Dermis blood vessel endothelial cell (primary cell): Measurements from ENCODE around the gene SRRM1. TPM values are rescaled to one million over a fixed set of nuclear protein-coding genes. Genes with fewer than 3 reads are reported as not detected.
"Not testable (repeated sequence)": the region's sequence is repeated elsewhere in the genome, so short reads cannot be mapped to it uniquely, and the experiment has no call there.

Source experiments
- DNase-seq: peaks from one replicate; pipeline ENCODE4 v3.0.0; 2010
- total RNA-seq: library from RNA; depleted of rRNA; stranded (reverse); fragments of >200 nt; gene quantifications from 2 replicates; pipeline ENCODE4 v1.2.3, GENCODE V29; 2014

Gene SRRM1
- total RNA-seq, 1 donor from 2014 or later = 31.1 TPM

DNA sequence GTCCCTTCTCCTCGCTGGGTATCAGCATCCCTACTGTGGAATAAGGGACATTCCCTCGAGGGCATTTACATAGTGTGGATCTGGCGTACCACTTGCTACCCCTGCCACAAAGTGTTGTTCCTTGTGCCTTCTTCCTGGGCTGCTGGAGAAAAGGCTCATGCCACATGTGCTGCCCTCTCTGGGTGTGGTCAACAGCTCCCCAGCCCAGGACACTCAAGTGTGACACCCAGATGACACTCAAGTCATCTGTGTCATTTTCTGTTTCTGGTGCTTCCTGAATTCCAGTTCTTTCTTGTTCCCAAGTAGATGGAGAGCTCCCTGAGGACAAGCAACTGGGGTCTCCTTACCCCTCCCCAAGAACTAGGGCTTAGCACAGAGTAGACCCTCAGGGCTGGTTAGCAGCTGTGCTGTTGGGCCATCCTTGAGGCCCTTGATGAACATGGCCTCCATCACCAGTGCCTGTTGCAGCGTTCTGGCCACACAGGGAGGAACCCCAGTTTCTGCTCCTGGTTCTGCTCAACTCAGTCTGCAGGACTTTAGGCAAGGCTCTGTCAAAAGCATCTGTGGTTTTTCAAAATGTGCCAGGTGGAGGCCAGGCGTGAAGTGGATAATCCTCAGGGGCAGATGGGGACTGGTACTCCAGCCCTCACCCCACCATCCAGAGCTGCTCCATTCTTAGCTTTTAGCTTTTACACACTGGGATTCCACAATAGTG lies 53.1 kb downstream of the SRRM1 start:
- DNase-seq = no peak

DNA sequence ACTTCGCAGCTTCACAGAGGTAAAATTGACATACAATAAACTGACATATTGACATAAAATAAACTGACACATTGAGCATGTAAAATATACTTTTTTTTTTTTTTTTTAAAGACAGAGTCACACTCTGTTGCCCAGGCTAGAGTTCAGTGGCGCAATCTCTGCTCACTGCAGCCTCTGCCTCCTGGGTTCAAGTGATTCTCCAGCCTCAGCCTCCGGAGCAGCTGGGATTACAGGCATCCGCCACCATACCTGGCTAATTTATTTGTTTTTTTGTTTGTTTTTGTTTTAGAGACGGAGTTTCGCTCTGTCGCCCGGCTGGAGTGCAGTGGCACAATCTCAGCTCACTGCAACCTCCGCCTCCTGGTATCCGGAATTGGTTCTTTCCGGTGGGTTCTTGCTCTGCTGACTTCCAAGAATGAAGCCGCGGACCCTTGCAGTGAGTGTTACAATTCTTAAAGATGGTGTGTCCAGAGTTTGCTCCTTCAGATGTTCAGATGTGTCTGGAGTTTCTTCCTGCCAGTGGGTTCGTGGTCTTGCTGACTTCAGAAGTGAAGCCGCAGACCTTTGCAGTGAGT lies 53.7 kb downstream of the SRRM1 start:
- no peak for DNase-seq

DNA sequence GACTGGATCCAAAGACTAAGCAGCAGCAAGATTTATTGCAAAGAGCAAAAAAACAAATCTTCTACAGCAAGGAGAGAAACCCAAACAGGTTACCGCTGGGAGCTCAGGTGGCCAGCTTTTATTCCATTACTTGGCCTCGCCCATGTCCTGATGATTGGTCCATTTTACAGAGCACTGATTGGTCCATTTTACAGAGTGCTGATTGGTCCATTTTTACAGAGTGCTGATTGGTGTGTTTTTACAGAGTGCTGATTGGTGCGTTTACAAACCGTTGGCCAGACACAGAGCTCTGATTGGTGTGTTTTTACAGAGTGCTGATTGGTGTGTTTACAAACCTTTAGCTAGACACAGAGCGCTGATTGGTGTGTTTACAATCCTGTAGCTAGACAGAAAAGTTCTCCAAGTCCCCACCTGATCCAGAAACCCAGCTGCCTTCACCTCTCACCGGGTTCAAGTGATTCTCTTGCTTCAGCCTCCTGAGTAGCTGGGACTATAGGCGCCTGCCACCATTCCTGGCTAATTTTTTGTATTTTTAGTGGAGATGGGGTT lies 54.4 kb downstream of the SRRM1 start:
- not testable (repeated sequence) for DNase-seq

DNA sequence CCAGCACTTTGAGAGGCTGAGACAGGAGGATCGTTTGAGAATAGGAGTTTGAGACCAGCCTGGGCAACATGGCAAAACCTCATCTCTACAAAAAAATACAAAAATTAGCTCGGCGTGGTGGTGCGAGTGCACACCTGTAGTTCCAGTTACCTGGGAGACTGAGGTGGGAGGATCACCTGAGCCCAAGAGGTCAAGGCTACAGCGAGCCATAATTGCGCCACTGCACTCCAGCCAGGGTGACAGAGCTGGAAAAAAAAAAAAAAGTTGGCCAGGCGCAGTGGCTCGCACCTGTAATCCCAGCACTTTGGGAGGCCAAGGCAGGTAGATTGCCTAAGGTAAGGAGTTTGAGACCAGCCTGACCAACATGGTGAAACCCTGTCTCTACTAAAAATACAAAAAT lies 55.2 kb downstream of the SRRM1 start:
- not testable (repeated sequence) for DNase-seq

DNA sequence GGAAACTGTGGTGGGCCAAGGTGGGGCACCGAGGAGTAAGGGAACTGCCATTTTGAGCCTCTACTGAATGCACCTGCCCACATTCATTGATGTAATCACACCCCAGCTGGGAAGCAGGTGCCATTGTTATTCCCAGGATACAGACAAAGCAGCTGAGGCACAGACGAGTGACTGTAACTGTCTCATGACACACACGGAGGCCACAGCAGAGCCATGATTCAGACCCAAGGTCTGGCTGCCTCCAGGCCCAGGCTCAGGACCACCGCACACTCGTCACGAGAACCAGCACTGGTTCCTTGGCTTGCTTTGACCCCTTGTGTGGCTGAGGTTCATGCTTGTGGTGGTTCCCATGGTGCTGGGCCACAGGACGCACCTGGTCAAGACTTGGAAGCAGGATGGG lies 56.5 kb downstream of the SRRM1 start:
- peak; percentile 70 for DNase-seq

DNA sequence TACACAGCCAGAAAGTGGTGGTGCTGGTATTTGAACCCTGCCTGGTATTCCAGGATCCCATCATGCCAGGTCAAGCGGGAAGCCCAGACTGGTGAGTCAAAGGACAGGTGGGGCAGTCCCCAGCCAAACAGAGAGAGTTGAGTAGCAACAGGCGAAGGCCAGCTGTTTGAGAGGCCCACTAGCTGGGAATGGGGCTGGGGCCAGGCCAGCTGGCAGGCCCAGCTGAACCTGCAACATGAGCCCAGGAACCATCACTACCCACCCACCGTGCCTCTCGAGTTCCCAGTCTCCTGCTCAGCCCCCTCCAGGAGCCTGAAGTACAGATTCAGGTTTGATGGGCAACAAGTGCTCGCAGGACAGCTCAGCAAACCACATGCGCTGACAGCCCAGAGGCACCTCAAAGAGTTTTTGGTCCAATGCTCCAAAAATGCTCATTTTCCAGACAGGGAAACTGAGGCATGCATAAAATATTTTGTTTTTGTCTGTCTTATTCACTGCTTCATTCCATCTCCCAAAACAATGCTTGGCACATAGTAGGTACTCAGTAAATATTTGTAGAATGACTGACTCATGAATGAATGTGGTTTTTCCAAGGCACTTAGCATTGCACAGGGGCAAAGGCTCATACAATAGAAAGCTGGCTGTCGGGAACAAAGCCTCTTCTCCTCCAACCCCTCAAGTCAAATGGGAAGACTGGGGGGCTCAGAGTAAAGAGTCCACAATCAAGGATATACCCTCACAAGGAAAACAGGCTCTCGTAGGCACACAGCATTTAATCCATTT lies 59.6 kb downstream of the SRRM1 start:
- DNase-seq = no peak

DNA sequence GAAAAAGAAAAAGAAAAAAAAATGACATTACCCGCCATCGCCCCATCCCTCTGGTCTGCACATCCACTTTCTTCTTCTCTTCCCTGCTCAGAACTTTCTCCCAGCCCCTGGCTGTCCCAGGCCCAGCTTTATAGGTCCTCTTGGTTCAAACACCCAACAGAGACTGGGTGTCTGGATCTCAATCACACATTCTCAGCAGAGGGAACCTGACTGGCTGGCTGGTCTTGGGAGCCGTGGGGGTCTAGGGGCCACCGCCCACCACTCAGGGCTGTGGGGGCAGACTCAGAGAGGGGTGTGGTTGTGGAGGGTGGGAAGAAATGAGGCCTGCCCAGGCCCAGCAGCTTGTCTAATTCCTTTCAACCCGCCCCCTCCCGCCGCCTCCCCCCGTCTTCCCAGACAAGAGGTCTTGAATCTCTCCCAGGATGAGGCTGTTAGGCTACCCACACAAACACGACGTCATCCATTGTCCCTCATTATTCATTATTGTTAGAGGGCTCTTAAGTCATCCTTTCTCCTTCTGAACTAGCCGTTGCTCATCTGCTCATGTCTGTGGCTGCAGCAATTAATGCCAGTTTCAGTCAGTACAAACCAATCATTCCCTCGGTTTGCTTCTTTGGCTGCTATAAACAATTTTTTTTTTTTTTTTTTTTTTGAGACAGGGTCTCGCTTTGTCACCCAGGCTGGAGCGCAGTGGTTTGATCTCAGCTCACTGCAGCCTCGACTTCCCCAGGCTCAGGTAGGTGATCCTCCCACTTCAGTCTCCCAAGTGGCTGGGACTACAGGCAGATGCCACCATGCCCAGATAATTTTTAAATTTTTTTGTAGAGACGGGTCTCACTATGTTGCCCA lies 61.5 kb downstream of the SRRM1 start:
- peak; percentile 82 for DNase-seq

DNA sequence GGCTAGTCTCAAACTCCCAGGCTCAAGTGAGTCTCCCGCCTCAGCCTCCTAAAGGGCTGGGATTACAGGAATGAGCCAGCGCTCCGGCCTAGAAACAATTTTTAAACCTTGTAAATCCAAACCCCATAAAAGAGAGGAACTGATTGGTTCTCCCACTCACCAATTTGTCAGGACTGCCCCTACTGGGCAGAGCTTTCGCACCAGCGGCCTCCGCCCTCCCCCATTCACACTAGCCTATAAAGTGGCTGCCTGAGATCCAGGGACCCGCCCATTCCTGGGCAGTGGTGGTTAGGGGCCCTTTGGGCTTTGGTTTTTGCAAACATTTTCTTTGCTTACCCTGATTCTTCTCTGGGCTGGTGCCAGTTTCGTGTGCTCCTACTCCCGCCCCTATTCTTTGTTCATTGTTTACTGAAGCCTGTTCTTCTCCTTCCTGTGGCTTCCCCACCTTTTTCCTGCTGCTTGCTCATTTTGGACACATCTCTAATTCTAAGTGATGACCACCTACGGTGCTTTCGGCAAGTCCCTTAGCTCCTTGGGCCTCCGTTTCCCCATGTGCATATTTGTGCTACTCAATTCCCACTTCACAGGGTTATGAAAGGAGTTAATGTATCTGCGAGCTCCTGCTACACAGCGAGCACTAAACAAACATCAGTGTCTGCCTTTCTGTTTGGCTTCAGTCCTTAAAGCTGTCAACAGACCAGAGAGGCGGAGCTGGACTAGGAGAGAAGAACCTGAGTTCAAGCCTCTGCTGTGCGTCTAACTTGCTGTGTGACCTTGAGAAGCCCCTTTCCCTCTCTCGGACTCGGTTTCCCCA lies 62.4 kb downstream of the SRRM1 start:
- DNase-seq = peak; percentile 98

DNA sequence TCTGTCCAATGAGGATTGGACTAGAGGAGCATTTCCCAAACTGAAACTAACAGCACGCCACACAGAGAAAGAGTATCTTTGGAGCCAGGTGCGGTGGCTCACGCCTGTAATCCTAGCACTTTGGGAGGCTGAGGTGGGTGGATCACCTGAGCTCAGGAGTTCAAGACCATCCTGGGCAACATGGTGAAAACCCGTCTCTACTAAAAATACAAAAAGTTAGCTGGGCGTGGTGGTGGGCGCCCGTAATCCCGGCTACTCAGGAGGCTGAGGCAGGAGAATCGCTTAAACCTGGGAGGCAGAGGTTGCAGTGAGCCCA lies 62.9 kb downstream of the SRRM1 start:
- not testable (repeated sequence) for DNase-seq

DNA sequence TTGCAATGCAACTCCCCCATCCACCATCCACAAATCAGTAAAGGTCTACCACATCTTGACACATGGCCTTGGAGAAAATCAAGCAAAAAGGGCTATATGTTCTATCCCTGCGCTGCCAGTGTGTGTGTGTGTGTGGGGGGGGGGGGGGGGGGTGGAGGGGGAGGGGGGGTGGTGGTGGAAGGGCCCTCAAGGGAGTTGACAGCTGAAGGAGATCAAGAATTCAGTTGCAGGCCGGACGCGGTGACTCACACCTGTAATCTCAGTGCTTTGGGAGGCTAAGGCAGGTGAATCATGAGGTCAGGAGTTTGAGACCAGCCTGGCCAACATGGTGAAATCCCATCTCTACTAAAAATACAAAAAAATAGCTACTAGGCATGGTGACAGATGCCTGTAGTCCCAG lies 64.6 kb downstream of the SRRM1 start:
- DNase-seq = peak; percentile 59

DNA sequence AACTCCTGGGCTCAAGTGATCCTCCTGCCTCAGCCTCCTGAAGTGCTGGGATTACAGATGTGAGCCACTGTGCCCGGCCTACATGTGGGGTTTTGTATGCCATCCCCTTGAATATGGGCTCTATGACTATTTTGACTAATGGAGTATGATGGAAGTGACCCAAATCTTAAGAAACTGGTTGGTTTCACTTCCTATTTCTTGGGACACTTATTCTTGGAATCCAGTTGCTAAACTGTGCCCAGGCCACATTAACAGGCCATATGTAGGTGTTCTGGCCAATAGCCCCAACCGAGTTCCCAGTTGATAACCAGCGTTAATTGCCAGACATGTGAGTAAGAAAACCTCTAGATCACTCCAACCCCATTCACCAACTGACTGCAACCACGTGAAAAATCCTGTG lies 65.8 kb downstream of the SRRM1 start:
- no peak for DNase-seq

DNA sequence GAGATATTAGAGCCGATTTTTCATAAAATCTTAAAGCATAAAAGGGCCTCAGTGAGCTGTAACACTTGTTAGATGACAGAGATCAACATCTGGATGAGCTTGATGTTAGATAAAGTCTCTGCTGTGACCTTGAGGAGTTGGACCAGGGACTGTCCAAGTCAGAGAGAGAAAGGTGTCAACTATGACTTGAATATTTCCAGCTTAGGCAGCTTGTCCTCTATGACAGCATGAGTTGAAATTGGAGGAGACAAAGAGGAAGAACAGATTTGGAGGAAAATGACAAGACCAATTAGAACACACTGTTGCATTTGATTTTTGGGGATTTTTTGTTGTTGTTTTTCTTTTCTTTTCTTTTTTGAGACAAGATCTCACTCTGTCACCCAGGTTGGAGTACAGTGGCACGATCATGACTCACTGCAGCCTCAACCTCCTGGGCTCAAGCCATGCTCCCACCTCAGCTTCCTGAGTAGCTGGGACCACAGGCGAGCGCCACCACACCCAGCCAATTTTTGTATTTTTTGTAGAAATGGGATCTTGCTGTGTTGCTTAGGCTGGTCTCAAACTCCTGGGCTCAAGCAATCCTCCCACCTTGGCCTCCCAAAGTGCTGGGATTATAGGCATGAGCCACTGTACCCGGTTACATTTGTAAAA lies 66.8 kb downstream of the SRRM1 start:
- no peak for DNase-seq

DNA sequence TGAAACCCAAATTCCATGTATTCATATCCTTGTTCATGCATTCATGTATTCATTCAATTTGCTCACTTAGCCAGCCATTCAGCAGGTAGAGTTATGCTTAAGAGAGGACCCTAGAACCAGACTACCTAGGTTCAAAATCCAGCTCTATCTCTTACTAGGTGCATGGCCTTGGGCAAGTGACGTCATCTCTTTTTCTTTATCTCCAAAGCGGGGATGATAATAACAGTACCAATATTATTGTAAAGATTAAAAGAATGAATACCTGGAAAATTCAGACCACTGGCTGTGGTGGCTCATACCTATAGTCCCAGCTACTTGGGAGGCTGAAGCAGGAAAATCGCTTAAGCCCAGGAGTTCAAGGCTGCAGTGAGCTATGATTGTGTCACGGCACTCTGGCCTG lies 68.2 kb downstream of the SRRM1 start:
- DNase-seq = no peak

DNA sequence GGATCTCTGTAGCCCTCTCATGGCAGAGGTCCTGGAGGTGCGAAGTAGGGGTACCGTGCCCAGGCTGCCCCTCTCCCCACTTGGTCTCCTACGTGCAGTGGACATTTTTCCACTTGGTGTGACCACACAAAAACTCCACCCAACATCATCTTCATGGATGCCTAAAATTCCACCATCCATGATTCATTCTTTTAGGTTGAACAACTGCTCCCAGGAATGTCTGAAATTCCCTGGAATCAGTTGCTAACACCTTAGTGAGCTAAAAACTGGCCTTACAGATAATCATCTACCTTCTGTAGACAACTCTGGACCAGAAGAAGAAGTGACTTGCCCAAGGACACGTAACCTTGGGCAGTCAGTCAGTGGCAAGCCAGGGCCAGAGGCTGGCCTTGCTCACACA lies 70.1 kb downstream of the SRRM1 start:
- DNase-seq = no peak

DNA sequence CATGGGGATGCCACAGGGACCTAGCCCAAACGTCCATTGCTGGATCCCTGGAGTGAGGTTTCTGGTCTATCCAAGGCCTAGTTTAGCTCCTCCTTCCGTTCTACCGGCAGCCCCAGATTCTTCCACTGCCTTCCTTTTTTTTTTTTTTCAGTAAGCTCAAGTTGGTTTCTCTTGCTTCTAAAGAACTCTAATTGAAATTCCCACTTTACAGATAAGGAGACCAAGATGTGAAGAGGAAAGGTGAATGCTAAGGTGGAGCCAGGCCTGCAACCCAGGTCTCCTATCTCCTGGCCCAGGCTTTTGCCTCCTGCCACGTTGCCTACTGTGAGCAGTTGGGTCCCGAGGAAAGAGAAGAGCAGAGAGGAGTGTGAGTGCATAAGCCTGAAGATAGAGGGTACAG lies 70.6 kb downstream of the SRRM1 start:
- DNase-seq = no peak

DNA sequence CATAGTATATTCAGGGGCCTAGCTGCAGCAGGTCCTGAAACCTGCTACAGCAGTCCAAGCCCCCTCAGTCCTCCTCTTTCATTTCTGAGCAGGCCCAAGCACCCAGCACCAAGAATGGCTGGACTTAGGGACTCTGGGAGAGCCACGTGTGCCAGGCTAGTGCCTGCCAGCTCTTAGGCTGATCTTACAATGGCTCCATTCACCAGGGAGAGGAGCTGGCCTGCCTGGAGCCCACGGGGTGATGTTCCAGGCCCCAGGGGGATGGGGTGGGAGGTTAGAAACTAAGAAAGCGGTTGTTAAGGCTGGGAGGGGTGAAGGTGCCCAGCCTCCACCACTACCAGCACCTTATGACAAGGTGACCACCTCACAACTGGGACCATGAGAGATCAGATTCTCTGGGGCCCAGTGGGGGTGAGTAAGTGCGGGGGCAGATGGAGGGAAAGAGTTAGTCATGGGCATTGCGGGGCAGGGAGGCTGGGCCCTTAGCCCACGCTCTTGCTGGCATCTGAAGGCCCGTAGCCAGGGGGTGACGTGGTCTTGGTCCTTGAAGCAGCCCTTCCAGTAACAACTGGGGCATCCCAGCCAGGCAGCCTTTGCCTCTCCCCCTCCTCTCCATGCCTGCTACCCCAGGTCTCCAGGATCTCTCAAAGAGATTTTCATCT lies 71.9 kb downstream of the SRRM1 start:
- no peak for DNase-seq

DNA sequence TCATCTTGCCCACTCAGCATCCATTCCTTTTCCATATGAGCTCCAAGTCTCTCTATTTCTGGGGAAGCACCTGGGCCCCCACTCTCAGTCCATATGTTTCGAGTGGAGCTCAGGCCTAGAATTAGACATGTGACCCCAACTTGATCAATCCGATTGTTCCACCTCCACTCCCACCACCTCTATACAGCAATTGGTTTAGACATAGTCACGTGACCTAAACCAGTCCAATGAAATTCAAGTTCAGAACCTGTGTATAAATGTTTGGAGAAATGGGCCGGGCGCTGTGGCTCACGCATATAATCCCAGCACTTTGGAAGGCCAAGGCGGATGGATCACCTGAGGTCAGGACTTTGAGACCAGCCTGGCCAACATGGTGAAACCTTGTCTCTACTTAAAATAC lies 72.6 kb downstream of the SRRM1 start:
- no peak for DNase-seq

DNA sequence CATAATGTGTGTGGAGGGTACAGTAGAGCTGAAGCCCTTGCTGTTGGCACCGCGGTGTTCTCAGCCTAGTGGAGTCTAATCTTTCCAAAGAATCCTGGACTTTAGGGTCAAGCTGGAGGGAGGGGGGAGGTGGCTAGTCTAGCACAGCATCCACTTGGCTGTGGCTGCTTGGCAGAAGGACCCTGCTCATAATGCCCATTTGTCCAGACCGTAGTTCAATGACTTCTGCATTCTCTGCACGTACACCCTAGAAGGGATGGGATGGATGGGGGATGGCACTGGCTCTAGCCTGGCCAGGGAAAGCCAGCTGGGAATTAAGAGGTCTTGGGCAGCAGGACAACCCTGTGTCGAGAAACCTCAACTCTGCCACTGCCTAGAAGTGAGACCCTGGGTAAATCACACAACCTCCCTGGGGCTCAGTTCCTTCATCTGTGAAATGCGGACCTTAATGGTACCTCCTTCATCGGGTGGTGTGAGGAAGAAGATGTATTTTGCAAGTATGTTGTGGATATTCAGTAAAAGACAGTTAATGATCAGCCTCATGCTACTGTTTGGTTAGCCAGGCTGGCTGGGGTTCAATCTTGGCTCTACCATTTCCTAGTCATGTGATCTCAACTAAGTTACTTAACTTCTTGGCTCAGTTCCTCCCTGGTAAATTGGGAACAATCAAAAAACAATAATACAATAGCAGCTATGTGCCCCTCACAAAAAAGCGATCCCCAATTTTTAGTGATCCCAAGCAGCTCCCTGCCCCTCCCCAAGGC lies 75.0 kb downstream of the SRRM1 start:
- no peak for DNase-seq

DNA sequence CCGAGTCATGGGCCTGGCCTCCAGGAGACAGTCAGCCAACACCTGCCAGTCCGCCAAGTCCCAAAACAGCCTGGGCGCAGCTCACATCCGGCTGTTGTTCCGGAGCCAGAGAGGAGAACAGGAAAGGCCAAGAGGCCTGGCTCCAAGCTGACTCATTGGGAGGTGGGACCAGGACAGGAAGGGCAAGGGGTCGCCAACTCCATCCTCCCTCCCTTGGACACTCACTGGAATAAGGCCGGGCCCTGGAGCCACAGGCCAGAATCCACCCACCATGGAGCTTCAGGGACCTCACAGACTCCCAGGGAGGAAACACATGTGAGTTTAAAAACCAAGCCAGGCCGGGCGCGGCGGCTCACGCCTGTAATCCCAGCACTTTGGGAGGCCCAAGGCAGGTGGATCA lies 77.0 kb downstream of the SRRM1 start:
- peak; percentile 98 for DNase-seq

DNA sequence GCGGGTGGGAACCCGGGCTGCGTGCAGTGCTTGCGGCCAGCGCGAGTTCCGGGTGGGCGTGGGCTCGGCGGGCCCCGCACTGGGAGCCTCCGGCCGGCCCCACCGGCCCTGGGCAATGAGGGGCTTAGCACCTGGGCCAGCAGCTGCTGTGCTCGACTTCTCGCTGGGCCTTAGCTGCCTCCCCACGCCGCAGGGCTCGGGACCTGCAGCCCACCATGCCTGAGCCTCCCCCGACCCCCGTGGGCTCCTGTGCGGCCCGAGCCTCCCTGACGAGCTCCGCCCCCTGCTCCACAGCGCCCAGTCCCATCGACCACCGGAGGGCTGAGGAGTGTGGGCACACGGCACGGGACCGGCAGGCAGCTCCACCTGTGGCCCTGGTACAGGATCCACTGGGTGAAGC lies 78.4 kb downstream of the SRRM1 start:
- no peak for DNase-seq
